ENCODE results near the gene USP40. TPM values are rescaled to one million over a fixed set of nuclear protein-coding genes. Genes with fewer than 3 reads are reported as not detected.
A peak's percentile ranks its signal among the peaks of the same experiment; 100 is the strongest.

USP40 gene
- total and polyA plus RNA-seq, 9 of the 15 experiments (the other 6 are each of a cell fraction or from before 2014, with no cell fraction given) = 5.5 to 15.0 (median 9.3) TPM

DNA sequence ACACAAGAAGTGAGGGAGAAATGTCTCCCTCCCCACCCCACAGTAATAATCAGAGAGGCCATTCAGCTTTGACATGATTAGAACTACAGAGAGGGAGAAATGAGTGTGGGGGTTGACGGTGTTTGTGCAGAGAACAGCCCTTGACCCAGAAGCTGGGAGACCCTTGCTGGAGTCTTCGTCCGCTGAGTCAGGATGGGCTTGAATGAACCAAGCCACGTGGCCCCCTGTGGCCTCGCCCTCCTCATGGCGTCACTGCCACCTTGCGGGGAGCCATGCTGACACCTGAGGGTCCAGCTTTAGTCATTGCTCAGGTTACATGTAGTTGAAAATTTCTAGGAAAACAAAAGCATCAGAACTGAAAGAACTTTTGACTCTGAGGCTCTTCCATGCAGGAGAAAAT, 111.1 kb downstream of the USP40 start:
- ATAC-seq (no peak), DNase-seq (ENCODE audit: extremely low read depth in 1 of 4, low spot score in 3 of 4) (no peak), FAIRE-seq (no peak)
- no peaks in the 10 kb centered on the region for H3K79me2 ChIP-seq (ENCODE audit: control insufficient read depth, insufficient read depth, low read length)
- H3K4me3 ChIP-seq = no peak overlapping the region
- in situ Hi-C loops (cut with MboI) = no loop called here
- no peaks in the 10 kb centered on the region for H3K27me3 ChIP-seq (ENCODE audit: control insufficient read depth in 2 of 2, insufficient read depth in 2 of 2, low read length in 2 of 2)
- H3K4me1 ChIP-seq (replicated peaks in 1 of 2; ENCODE audit: control insufficient read depth in 2 of 2, insufficient read depth in 2 of 2, low read length in 2 of 2) = peaks cover 7 to 14% of the 10 kb centered on the region in 2 experiments; a peak in 4 of 5 replicates
- peaks cover 56% of the 10 kb centered on the region; the same call in 2 of the 3 replicates for H3K36me3 ChIP-seq (ENCODE audit: control insufficient read depth, insufficient read depth, low read length)
- ChIA-PET POLR2A (interaction anchor here (0.5 kb wide), 1 partner anchor 472 kb away, joined by 3 read pairs; no protein-coding TSS in a partner anchor), CTCF (ENCODE audit: low intra/inter-chr PET ratio) (no interaction called here)
- intact Hi-C loops (cut with micrococcal nuclease) = no loop called here
- WGBS (ENCODE audit: insufficient coverage, low coverage, missing lambda C conversion rate) = 100% methylated on average over 3 of the region's 7 CpGs
- TF ChIP-seq, protein P1, sequence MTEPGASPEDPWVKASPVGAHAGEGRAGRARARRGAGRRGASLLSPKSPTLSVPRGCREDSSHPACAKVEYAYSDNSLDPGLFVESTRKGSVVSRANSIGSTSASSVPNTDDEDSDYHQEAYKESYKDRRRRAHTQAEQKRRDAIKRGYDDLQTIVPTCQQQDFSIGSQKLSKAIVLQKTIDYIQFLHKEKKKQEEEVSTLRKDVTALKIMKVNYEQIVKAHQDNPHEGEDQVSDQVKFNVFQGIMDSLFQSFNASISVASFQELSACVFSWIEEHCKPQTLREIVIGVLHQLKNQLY (CRISPR knock-in tag; conservative IDR thresholded peaks at IDR 0.05) = no peak
- TF ChIP-seq, protein P2, sequence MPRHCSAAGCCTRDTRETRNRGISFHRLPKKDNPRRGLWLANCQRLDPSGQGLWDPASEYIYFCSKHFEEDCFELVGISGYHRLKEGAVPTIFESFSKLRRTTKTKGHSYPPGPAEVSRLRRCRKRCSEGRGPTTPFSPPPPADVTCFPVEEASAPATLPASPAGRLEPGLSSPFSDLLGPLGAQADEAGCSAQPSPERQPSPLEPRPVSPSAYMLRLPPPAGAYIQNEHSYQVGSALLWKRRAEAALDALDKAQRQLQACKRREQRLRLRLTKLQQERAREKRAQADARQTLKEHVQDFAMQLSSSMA (CRISPR knock-in tag; IDR thresholded peaks at IDR 0.05) = no peak
- no peak for TF ChIP-seq ZBTB1 (CRISPR knock-in tag; IDR thresholded peaks at IDR 0.05; ENCODE audit: borderline replicate concordance, low read depth)
- H3K27ac ChIP-seq (ENCODE audit: extremely low read depth, low read depth, low read length) = no peak overlapping the region
- BruUV-seq (replicated peaks) = no TSS peak
- H2AFZ ChIP-seq (ENCODE audit: low read depth, low read length) = no peak overlapping the region
- no peak overlapping the region for H3K4me2 ChIP-seq (ENCODE audit: insufficient read depth, low read length)
- H4K20me1 ChIP-seq (replicated peaks; ENCODE audit: control insufficient read depth, insufficient read depth, low read length) = no peaks in the 10 kb centered on the region
- no peak overlapping the region; a peak in 1 of 4 replicates for H3K9ac ChIP-seq (ENCODE audit: insufficient read depth in 1 of 2, low read depth in 2 of 2, low read length in 2 of 2)
- no peaks in the 10 kb centered on the region for H3K9me1 ChIP-seq (ENCODE audit: control insufficient read depth, insufficient read depth, low read length)
- H3K9me3 ChIP-seq (replicated peaks; ENCODE audit: control insufficient read depth, insufficient read depth, low read depth, low read length) = no peaks in the 10 kb centered on the region

- Histone ChIP-seq H3K9ac (ENCODE audit: insufficient read depth in 1 of 2, low read depth in 2 of 2, low read length in 2 of 2) (no peak overlapping the region), H3K9me3 (replicated peaks; ENCODE audit: control insufficient read depth, insufficient read depth, low read depth, low read length) (no peaks in the 10 kb centered on the region), H3K36me3 (ENCODE audit: control insufficient read depth, insufficient read depth, low read length) (peaks cover 57% of the 10 kb centered on the region; the same call in 2 of the 3 replicates), H3K27me3 (ENCODE audit: control insufficient read depth in 2 of 2, insufficient read depth in 2 of 2, low read length in 2 of 2) (no peaks in the 10 kb centered on the region), H3K79me2 (ENCODE audit: control insufficient read depth, insufficient read depth, low read length) (no peaks in the 10 kb centered on the region), H4K20me1 (replicated peaks; ENCODE audit: control insufficient read depth, insufficient read depth, low read length) (no peaks in the 10 kb centered on the region), H3K4me1 (replicated peaks in 1 of 2; ENCODE audit: control insufficient read depth in 2 of 2, insufficient read depth in 2 of 2, low read length in 2 of 2) (peaks cover 7 to 18% of the 10 kb centered on the region in 2 experiments; a peak in 4 of 5 replicates), H3K27ac (ENCODE audit: extremely low read depth, low read depth, low read length) (no peak overlapping the region), H3K4me3 (no peak overlapping the region), H3K9me1 (ENCODE audit: control insufficient read depth, insufficient read depth, low read length) (no peaks in the 10 kb centered on the region), H2AFZ (ENCODE audit: low read depth, low read length) (no peak overlapping the region), H3K4me2 (ENCODE audit: insufficient read depth, low read length) (no peak overlapping the region)
- BruUV-seq (replicated peaks) = no TSS peak
- 91% methylated on average over 10 of the region's 11 CpGs for WGBS (ENCODE audit: insufficient coverage, low coverage, missing lambda C conversion rate)
- DNase-seq (ENCODE audit: extremely low read depth in 1 of 4, low spot score in 3 of 4) (no peak), FAIRE-seq (no peak), ATAC-seq (no peak)
- ChIA-PET POLR2A (no interaction called here), CTCF (ENCODE audit: low intra/inter-chr PET ratio) (no interaction called here)
- intact Hi-C loops (cut with micrococcal nuclease) (no loop called here), in situ Hi-C loops (cut with MboI) (no loop called here)
- TF ChIP-seq HDAC1 (IDR thresholded peaks at IDR 0.05) = no peak
- TF ChIP-seq CEBPB (tag; IDR thresholded peaks at IDR 0.05) = peak; percentile 50
- TF ChIP-seq TFAM (CRISPR knock-in tag; conservative IDR thresholded peaks at IDR 0.05) = no peak
These were observed 111.6 kb downstream of the USP40 start for GRCh38 chr2:233455006-233455405.
